HG03439 (cell line): ENCODE data around the gene GLA.

Experiments used
- ATAC-seq: cut with Tn5 transposase; IDR thresholded peaks from one replicate; pipeline ENCODE4 v1.9.1; 2021; ENCODE audit warnings: mild to moderate bottlenecking, moderate library complexity; ENCODE audit not compliant: unreplicated experiment

Gene GLA

DNA sequence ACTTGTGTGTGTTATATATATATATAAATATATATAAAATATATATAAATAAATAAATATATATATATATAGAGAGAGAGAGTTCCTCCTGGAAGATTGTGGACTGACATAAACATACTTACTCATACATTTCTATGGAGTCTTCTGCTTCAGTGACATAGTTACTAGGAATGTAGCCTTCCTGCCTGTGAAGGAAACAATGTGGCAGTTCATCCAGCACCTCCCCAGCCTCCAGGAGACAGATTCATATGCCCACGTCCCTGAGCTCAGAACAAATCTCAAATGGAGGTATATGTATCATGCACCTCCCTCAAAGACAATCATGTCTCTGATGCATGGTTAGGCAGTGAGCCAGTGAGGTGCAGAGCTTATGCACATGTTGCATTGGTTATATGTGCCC lies 47.8 kb downstream of the GLA start:
- ATAC-seq: no peak

DNA sequence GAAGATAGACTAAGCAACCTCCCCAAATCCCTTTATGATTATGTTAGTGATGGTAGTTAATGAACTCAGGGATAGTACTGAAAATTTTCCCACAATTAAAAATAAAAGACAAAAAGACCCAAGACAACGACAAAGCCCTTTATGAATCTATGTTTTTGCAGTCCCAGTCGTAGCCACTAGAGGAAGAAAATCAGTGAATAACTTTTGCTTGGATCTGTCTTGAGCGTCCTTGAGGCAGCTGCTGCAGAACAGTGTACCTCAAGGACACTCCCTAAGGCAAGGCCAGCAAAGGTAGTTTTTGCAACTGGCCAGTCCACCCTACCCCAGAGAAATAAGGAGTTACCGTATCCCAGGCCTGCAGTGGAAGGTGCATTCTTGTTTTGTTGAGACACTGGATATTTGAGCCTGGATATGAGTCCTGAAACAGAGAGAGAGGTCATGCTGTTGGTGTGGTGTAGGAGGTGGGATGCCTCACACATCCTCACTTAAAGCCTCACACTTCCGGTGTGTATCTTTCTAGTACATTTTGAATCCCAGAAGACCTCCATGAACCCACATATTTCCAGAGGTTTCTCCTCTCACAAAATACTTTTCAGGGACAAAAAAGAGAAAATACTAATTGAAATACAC lies 50.4 kb downstream of the GLA start:
- no peak for ATAC-seq

DNA sequence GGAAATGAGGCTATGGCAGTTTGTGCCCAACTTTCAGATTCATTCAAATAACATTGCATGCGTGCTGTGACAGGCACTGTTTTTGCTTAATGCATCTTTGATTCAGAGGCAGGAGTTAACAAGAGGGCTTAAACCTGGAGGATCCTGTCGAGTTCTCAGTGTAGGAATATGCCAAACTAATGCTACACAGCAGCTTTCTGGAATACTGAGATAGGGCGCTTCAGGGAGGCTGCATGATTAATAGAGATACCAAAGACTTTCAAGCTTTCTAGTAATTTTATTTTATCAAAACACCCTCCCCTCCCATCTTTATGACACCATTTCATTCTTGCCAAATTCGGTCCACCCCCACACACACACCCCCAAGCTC lies 58.5 kb downstream of the GLA start:
- ATAC-seq: no peak

DNA sequence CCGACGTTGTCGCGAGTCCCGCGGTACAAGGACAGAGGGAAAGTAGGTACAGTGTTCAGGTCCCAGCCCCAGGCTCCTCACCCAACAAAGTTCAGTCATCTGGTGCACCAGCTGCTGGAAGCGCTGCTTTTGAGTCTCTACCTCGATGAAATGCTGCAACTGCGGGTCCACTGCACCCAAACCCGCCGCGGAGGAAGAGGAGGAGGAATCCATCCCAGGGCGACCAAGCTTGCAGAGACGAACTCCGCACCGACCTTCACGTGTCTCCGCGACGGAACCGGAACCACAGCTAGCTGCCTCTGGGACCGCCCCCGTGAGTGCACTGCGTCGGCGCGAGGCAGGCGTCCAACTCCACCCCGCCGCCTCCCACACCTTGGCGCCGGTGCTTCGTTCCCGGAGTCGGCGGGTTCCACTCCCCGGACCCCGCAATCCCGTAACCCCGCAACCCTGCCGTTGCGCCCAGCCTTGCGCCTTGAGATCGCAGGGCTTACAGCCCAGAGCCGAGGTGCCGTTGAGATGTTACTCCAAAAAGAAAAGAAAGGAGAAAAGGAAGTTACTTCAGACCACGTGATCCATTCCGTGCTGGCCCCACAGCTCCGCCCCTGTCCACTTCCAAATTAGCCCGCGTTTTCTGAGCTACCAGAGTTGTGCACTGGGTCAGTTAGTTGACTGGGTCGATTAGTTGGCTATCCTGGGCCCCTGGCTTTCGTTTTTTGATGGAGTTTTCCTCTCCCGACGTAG lies 59.1 kb downstream of the GLA start, which contains the start of gene TIMM8A:
TSS of gene TIMM8A (minus strand) at position 291 of the 741 bp plus-strand sequence. CDS start at position 213, 78 bp downstream.
- ATAC-seq: peak; percentile 98

DNA sequence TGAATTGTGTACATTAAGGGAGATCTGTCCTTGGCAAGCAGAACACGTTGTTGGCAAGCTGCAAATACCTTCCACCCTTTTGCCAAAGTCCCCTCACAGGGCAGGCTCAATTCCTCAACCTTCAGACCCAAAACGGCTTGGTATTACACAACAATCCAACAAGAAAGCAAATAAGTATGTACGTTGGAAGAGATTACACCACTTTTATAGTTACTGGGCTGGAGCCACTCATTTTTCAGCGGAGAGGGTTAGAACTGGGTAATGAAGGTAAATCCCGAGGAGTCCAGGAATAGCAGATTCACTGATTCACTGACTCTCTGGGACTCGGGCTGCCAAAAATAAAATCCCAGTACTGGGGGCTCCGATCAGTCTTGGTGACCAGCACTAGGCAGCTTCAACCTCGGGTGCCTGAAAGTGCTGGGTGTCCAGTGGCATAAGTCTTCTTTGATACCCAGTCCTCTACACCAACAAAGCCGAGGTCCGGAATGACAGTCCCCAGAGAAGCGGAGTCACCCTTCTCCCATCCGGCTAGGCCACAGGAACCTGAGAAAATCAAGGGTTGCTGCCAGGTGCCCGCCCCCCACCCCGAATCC lies 59.8 kb downstream of the GLA start:
- ATAC-seq: peak; percentile 13
